Measurements from ENCODE around the gene NOVA1.

NOVA1 gene

DNA sequence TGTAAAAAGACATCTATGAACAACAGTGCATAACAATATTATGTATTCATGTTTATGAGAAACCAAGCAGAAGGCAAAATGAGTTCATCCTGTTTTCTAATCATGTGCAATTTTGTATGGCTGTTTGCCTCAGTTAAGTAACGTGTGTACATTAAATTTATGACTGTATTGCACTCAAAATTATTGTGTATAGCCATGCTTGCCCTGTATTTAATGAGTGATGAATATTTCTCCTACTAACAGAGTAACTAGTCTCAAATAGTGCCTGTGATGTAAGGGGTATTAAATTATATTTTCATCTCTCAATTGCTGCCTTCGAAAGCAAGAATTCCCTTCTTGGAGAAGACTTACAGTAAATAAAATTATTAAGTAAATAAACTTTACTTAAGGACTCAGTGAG is 154.2 kb downstream of the NOVA1 start:
- no peak for DNase-seq

DNA sequence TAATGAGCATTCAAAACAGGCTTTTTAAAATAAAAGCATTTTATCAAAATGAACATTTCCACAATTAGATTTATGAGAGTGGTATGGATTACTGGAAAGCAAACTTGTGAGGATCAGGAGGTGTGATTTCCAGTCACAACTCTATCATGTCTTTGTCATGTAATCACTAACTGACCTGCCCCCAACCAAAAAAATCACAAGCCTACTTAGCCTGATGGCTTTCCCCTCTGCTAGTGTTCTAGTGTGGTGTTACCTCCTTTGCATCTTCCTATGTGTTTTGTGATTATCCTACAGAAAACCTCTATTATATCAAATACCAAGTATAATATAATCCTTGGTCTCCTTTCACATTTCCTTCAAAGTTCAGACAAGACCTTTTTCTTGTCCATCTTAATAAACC is 168.6 kb downstream of the NOVA1 start:
- DNase-seq: no peak

DNA sequence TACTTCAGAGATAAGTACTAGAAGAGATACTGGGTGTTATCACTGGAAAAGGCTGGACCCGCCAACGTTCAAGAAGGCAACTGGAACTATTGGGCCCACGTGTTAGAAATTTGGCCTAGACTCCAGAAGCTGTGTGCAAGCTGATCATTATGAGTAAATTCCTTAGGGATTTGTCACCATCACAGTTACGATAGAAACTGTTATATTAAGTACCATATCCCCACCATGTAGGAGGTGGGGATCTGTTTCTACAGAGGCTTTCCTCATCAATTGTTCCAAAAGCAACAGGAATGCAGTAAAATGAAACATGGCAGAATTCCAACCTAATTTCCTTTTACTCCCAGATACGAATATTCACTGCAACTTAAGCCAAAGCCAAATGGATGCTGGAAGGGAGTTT is 170.7 kb downstream of the NOVA1 start:
- no peak for DNase-seq

DNA sequence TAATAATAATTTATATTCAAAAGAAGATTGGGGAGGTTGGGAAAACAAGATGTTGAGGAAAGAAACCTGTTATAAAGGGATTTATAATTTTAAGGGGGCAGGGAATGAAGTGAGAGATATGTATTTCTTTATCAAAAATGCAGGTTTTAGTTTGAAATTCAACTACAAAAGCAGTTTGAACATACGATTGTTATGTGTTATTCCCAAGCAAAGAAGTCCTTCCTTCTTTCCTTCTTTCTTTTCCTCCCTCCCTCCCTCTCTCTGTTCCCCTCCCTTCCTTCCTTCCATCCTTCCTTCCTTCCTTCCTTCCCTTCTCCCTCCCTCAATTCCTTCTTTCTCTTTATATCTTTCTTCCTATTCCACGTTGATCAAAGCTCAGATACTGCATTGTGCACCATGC is 173.3 kb downstream of the NOVA1 start:
- no peak for DNase-seq

DNA sequence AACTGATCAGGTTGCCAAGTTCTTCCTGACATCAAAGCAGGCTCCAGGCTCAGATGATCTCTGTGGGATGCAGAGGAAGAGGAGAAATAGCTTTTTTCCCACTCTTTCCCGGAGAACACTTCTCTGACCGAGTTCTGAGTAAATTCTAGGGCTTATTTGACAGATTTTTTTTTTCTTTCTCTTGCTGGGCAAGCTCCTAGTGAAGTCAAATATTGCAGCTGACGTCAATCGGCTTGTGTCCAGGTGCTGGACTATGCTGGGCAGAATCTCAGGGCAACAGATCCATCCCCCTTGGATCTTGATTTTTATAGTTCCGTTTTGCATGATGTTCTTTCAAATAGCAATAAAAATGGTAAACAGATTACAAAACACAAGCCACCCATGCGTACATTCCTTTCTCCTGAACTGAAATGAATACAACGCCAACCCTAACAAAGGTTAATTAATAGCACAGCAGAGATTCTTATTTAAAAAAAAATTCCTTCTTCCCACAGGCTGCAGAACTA is 182.2 kb downstream of the NOVA1 start:
- no peak for DNase-seq

DNA sequence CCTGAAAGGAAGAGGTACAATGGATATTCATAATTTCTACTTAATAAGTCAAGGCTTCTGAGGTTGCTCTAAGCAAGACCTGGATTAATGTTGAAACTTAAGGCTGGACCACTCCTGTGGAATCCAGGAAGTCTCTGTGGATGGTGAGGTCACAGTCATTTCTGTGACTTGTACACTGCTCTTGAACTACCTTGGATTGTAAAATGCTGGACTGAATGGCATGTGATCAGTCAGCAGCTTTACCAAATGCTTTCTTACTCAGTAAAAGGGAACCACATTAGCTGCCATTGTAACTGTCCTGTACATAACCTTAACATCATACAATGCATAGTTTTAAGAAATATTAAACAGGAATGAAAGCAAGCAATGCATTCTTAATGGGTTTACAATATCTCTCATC is 182.9 kb downstream of the NOVA1 start:
- DNase-seq: no peak

DNA sequence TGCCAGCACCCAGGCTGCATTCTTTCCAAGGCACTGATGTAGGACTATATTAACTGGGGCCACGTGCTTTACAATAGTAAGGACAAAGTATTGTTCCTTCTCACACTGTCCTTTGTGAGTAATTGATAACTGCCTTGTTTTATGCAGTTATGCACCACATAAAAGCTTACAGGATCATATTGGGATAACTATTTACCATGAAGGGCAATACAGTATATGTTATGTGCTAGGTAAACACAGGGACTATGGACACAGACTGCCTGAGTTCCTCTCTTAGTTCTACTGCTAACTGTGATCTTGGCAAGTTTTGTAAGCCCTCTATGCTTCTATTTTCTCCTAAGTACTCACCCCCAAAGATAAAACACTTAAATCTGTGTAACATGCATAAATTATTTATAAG is 183.7 kb downstream of the NOVA1 start:
- no peak for DNase-seq

DNA sequence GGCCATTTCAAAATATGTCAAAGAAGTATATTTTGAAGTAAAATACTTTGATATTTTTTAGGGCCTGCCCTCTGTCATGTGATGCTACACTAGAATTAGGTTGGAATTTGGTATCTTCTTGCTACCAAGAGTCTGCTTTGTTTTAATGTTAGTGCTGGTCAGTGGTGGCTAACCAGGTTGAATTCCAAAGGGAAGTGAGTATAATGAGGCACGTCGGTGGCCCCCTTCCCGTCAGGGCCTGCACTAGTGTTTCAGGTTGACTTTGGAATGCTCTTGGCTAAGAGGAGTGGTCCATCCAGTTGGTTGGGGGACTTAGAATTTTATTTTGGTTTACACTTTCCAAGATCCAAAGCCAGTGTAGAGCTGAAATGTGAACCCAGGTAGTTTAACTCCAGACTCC is 185.4 kb downstream of the NOVA1 start:
- DNase-seq: no peak

DNA sequence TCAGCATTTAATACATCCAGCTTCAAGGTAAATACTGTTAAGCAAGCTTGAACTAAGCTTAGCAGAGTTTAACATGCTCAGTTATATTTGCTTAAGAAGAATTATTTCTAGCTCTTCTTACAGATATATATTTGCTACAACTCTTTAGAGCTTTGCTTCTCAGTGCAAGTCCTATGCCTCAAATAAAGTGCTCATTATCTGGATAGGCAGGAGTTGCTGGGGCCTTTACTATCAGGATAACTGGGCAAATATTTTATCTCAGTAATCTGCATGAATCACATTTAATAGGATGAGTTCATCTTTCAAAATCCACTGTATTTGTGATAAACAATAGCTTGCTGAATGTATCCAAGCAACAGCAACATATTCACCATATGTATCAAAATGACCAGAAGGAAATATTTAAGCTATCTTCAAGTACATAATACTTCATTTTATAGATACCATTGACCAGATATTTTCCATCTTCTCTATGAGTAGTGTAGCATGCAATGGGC is 187.6 kb downstream of the NOVA1 start:
- no peak for DNase-seq

DNA sequence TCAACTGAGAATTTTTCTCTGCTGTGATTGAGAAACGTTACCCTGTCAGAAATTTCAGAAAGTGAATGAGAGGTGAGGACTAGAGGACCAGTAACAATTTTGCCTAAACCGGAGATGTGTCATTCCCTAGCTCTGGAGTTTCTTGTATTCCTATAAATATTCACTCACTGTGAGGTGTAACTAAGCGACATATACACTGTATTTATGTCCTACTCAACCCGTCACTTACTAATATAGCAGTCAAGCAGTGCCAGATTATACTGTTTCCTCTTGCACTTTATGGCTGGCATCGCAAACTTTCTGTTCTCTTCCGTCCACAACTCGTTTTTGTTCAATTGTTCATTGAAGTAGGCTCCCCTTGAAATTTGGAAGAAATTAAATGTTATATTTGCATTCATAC is 192.9 kb downstream of the NOVA1 start:
- no peak for DNase-seq

DNA sequence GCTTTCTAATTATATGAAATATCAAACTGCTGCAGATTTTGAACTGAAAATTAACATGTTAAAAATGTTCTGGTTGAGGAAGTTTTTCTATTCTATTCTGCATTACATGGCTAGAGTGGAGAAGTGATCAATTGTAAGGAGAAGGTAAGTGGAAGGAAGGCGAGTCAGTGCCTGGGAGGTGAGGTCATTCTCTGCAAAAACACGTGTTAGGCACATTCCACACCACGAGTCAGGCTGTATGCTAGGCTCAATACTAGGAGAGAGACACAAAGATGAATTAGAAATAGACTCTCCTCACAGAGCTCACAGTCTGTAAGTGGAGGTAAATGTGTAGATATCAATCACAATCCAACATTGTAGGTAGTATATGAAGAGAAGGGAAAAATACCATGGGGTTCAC is 194.1 kb downstream of the NOVA1 start:
- no peak for DNase-seq

DNA sequence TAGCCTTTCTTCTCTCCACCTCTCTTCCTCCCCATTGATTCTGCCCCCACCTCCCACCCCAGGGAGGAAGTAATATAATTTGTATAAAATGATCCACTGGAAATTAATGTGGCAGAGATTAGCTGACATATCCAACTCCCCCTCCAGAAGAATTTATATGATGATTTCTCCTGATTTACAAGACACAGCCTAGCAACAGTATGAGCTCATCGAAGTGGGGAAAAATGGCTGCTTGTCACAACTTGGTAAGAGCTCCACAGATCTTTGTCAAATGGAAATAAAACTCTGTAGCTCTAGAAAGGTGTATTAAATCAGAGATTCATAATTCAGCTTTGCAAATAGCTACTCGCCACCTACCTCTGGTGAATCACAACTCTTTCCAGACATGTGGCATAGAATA is 195.7 kb downstream of the NOVA1 start:
- no peak for DNase-seq

DNA sequence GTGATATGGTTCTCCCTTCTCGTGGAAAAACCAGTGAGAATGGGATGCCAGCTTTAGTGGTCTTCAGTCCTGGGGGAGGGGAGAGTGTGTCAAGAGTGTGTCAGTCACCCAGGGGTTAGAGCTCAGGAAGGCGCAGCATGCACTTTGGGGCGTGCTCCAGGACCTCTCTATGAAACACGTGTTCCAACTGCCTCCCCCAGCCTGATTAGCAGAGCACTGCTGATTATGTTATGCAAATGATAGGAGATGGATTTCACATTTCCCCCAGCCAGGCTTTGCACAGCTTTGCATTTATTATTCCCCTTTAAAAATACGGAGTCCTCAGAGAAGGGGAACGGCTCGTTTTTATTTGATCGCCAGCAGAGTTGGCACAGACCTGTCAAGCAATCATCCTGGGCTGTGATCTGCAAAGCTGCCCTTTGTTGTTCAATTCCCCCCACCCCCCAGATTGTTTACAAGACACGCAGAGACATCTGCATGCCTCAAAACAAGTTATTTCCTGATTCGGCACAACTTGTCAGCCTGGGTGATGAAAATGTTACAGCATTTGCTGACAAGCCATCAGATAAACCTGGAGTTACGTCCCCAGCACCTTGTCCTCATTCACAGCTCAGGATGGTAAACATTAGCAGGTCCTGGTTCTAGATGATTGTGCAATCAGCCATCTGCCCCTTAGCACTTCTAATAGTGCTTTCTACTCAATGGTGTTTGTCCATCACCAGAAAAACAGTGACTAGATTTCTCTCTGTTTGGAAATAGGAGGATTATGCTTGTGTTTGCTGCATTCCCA is 196.5 kb downstream of the NOVA1 start:
- DNase-seq: no peak

DNA sequence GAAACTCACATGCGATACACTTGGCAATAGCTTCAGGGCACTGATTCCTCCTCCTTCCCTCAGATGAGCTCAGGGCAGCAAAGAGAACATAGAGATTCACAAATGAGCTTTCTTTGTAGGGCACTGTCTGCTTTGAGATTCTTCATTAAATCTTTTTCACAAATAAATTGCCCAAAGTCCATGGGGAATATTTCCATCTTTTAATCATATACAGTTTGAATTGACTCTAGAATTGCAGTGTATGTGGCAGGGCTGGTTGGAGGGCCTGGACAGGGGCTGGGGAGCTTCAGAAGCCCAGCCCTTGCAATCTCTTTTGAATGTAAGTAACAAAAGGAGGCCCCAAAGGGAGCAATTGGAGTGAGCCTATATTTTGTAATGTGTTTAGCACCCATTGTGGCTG is 197.5 kb downstream of the NOVA1 start:
- DNase-seq: no peak

DNA sequence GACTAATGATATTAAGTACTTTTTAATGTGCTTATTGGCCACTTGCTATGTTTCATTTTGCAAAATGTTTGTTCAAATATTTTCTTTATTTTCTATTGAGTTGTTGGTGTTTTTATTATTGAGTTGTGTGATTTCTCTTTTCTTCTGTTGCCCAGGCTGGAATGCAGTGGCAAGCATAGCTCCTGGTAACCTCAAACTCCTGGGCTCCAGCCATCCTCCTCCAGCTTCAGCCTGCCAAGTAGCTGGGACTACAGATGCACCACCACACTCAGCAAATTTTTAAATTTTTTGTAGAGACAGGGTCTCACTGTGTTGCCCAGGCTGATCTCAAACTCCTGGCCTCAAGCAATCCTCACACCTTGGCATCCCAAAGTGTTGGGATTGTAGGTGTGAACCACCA is 199.2 kb downstream of the NOVA1 start:
- DNase-seq: no peak

Data from effector CD8-positive, alpha-beta T cell (primary cell).